ENCODE data around the gene ATP13A3.
"Not testable (repeated sequence)": the region's sequence is repeated elsewhere in the genome, so short reads cannot be mapped to it uniquely, and the experiment has no call there.

Gene ATP13A3

GRCh38 chr3:194486540-194487288 lies at the start of gene ATP13A3:
Gene ATP13A3 (minus strand): TSS chr3:194487002. CDS start chr3:194462190, 24,812 bp downstream.
- peak; percentile 84 to 85 for DNase-seq (ENCODE audit: low read depth in 2 of 2)

DNA sequence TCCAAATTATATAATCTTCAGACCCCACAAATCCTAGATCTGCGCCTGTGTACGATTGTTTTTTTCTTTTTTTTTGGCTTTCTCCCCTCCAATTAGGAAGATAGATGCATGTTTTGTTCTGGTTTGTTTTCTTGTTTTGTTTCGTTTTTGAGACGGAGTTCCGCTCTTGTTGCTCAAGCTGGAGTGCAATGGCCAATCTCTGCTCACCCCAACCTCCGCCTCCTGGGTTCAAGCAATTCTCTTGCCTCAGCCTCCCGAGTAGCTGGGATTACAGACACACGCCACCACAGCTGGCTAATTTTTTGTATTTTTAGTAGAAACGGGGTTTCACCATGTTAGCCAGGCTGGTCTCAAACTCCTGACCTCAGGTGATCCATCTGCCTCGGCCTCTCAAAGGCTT lies 48.4 kb upstream of the ATP13A3 start:
- not testable (repeated sequence) for DNase-seq (ENCODE audit: low read depth in 2 of 2)

- DNase-seq (ENCODE audit: low read depth in 2 of 2) = no peak
Measured at GRCh38 chr3:194534243-194534642, 47.4 kb upstream of the ATP13A3 start.

- DNase-seq (ENCODE audit: low read depth in 2 of 2) = no peak
Measured at GRCh38 chr3:194532591-194532990, 45.8 kb upstream of the ATP13A3 start.

DNA sequence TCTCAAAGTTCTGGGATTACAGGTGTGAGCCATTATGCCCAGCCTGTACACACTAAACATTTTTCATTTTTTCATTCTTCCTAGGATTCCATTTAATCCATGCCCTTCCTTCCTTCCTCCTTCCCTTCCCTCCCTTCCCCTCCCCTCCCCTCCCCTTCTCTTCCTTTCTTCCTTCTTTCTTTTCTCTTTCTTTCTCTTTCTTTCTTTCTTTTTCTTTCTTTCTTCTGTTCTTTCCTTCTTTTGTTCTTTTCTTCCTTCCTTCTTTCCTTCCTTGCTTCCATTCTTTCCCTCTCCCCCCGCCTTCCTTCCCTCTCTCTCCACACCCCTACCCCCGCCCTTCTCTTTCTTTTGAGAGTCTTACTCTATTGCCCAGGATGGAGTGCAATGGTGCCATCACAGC lies 40.9 kb upstream of the ATP13A3 start:
- no peak for DNase-seq (ENCODE audit: low read depth in 2 of 2)

DNA sequence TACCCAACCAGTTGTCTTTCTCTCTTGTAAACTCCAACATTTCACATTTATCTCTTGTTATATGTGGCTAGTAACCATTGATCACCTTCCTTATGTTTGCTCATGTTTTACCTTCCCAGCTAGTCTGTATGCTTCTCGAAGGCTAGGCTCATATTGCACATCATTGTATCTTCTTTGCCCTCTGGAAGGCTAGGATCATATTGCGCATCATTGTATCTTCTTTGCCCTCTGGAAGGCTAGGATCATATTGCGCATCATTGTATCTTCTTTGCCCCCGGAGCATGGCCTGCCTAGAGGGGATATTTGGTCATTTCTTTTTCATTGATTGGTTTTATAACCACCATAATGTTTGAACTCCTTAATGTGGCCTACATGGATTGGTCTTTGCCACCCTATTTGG lies 39.4 kb upstream of the ATP13A3 start:
- no peak for DNase-seq (ENCODE audit: low read depth in 2 of 2)

DNA sequence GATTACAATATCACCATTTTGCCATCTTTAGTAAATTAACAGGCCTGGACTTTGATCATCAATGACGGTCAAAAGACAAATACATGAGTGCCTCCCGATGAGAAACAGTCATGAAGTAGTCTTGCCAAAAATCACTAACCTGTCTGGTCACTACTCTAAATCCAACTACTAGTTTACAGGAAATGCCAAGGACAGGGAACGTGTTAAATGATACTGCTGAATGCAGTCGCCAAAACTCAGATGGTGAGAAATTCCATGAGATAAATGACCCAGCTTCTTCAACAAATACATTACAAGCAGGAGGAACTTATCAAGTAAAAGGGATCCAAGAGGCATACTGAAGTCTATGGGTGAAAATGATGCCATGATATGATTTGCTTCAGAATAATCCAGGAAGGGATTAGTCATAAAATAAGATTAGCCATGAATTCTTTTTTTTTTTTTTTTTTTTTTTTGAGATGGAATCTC lies 35.8 kb upstream of the ATP13A3 start:
- DNase-seq (ENCODE audit: low read depth in 2 of 2) = no peak

DNA sequence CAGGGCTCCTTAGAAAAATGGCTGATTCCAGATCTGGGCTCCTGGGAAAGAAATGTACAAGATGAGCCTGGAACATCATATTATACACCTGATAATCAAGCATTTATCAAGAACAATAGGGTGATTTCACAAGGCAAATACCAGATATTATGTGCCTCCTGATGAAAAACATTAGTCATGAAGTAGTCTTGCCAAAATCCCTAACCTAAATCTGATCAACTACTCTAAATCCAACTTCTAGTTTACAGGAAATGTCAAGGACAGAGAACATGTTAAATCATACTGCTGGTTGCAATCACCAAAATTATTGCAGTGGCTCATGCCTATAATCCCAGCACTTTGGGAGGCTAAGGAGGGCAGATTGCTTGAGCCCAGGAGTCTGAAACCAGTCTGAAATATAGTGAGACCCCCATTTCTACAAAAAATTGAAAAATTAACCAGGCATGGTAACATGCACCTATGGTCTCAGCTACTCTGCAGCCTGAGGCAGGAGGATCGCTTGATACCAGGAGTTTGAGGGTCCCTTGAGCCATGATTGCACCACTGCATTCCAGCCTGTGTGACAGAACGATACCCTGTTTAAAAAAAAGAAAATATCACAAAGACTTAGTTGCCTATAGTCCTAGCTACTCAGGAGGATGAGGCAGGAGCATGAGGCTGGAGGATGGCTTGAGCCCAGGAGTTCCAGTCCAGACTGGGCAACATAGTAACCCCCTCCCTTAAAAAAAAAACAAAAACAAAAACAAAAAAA lies 34.9 kb upstream of the ATP13A3 start:
- no peak for DNase-seq (ENCODE audit: low read depth in 2 of 2)

GRCh38 chr3:194520682-194521162 lies 33.9 kb upstream of the ATP13A3 start:
- peak; percentile 66 to 79 for DNase-seq (ENCODE audit: low read depth in 2 of 2)

GRCh38 chr3:194520201-194520600 lies 33.4 kb upstream of the ATP13A3 start:
- DNase-seq (ENCODE audit: low read depth in 2 of 2) = not testable (repeated sequence)

DNA sequence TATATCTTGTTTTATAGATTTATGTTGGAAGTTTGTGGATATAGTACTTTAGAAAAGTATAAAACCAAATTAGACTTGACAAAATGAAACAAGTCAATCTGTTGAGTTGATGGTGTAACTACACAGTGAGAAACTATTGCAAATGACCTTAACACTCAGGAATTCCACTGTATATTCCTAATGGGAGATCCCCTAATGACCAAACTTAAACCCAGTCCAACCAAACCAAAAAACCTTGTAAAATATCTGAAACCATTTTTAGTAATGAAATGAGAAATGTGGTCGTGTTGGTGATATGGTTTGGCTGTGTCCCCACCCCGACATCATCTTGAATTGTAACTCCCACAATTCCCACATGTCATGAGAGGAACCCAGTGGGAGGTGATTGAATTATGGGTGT lies 31.9 kb upstream of the ATP13A3 start:
- no peak for DNase-seq (ENCODE audit: low read depth in 2 of 2)

GRCh38 chr3:194517333-194517732 lies 30.5 kb upstream of the ATP13A3 start:
- DNase-seq (ENCODE audit: low read depth in 2 of 2) = no peak

DNA sequence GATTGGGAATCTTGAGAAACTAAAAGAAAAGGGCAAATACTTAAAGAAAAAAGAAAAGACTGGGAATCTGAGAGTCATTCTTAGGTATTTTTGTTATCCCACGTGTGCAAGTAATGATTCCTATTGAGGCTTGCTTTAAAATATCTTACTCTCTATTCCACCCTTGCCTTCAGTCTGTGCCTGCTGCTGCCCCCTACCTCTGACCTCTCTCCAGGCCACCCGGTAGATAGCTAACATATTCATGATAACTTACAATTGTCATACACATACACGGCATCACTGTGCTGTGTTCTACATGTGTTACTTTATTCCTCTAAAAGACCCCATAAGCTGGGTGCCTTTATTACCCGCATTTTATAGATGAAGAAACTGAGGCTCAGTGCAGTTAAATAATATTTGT lies 27.8 kb upstream of the ATP13A3 start:
- DNase-seq (ENCODE audit: low read depth in 2 of 2) = no peak

DNA sequence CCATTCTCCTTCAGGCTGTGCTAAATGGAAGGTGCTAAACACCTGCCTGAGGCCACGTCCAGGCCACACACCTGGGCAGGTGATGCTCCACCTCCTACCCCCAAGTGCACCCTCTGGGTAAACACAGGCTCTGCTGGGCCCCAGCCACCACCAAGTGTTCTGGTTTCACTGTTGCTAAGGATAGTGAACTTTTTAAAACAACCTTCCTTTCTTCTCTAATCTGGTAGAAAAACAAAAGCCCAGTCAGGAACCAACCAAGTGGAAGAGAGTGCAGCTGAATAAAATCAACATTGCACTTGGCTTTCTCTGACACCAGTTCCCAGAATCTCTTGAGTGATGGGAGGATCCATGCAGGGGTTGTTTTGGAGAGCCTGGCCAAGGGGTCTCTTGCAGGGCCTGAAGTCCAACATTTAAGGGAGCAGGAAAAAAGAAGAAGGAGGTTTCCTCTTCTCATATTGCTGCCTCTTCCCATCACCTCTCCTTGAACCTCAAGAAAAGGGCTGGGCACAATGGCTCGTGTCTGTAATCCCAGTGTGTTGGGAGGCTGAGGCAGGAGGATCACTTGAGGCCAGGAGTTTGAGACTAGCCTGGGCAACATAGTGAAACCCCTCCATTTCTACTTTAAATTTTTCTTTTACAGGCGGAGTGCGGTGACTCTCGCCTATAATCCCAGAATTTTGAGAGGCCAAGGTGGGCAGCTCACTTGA lies 26.2 kb upstream of the ATP13A3 start:
- DNase-seq (ENCODE audit: low read depth in 2 of 2) = no peak

DNA sequence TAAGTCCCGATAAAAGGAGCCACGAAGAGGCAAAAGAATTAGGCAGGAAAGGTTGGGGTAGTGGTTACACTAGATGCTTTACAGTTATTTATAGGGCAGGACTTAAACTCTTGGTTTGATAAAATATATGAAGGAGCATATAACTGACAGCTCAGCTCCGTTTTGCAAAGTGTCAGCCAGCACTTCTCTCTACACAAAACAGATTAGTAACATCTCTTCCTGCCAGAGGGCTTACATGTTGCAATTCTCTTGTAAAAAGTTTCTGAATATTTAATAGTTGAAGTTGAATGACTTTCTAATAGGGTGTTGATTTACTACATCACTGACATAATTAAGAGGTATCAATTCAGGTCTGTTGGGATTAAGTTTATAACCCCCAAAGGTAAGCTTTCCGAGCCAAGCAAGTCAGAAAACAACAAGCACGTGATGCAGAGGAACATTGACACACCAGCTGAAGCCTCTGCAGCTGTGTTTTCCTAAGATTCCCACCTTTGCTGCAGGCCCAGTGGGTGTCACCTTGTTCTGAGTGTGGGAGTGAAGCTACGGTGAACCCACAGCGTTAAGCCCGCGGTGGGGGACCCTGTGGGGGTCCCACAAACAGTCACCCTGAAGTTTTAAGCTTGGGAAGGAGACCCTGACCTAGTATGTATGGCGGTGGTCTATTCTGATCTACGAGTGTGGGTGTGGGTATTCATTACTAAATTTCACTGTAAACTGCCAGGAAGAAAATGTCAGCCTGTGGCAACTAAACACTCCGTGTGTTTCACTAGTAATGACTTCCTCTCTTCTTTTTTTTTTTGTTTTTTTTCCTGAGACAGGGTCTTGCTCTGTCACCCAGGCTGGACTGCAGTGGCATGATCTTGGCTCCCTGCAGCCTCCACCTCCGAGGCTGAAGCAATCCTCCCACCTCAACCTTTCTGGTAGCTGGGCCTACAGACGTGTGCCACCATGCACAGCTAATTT lies 22.0 kb upstream of the ATP13A3 start:
- DNase-seq (ENCODE audit: low read depth in 2 of 2) = no peak

DNA sequence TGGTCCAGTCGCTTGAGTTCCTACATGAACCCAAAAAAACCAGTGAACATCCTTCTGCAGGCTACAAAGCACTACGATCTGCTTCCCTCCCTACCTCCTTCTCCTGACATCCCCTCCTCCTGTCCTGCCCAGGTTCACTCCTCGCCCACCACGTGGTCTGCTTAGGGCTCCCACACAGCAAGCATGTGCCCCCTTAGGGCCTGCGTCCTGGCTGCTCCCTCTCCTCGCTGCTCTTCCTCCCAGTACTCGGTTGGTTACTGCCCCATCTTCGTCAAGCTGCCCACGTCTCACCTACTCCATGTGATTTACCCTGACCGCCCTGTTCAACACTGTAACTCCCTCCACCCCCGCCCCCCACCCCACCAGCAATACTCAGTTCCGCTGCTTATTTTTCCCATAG lies 20.8 kb upstream of the ATP13A3 start:
- no peak for DNase-seq (ENCODE audit: low read depth in 2 of 2)

DNA sequence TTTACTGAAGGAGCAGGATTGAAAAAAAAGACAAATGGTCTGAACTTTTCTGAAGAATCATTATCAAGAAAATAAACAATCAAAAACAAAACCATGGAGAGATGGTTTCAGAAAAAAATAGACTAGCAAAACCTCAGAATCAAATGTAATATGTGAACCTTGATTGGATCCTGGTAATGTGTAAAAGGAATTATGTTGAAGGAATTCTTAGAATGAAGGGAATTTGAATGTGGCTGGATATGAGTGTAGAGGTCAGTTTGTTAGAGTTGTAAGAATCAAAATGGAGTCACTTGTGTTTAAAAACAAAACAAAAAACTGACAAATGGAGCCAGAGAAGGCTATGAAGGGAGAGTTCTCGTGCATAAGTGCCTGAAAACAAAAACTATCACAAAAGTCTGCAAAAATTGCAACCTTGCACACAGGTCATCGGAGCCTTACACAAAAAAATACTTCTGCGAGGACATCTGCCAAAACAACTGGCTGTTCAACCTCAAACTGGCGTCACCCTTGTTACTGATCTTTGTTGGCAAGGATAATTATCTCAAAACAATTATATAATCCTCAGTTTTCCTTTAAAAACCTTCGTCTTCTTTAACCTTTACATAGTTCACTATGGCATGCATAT lies 19.1 kb upstream of the ATP13A3 start:
- DNase-seq (ENCODE audit: low read depth in 2 of 2) = no peak

DNA sequence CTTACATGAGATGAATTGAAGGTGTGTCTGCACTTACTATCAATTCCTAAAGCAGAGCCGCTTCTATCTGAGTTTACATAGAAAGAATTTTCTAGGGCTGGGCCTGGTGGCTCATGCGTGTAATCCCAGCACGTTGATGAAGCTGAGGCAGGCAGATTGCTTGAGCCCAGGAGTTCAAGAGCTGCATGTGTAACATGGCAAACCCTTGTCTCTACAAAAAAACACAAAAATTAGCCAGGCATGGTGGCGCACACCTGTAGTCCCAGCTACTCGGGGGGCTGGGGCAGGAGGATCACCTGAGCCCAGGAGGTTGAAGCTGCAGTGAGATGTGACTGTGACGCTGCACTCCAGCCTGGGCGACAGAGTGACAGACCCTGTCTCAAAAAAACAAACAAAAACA lies 18.1 kb upstream of the ATP13A3 start:
- DNase-seq (ENCODE audit: low read depth in 2 of 2) = no peak

DNA sequence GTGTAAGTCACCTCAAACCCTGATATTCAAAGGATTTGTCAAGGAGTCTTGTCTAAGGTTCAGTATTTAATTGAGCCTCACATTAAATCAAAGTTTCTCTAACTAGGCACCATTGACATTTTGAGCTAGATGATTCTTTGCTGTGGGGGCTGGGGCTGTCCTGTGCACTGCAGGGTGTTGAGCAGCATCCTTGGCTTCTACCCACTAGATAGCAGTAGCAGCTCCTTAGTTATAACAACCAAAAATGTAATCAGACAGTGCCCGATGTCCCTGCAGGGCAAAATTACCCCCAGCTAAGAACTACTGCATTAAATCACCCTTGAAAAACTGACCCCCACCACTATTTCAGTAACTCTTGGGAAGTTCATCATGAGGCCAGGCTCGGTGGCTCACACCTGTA lies 17.3 kb upstream of the ATP13A3 start:
- DNase-seq (ENCODE audit: low read depth in 2 of 2) = no peak

DNA sequence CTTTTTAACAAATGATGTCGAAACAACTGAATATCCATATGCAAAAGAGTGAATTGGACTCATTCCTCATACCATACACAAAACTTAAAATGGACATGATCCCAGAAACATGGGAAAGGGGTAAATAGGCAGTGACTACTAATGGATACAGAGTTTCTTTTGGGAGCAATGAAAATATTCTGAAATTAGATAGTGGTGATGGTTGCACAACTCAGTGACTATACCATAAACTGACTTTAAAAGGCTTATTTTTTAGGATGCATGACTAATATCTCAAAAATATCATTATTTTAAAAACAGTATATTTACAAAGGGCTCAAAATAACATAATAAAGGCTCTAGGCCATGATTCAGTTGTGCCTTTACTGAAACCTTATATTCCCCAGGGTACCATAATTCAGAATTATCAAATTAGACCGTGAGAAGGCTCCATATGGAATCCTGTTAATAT lies 16.3 kb upstream of the ATP13A3 start:
- no peak for DNase-seq (ENCODE audit: low read depth in 2 of 2)

GRCh38 chr3:194500198-194500597 lies 13.4 kb upstream of the ATP13A3 start:
- no peak for DNase-seq (ENCODE audit: low read depth in 2 of 2)

Measured in stimulated activated CD8-positive, alpha-beta memory T cell treated with anti-CD3 and anti-CD28 coated beads, Interleukin-15, amount 100 ng/mL, for 48 hours (primary cell).